ENCODE data around the gene TFCP2L1.

GRCh38 chr2:121309323-121309722 lies 24.3 kb upstream of the TFCP2L1 start:
- TF ChIP-seq CTCF (IDR thresholded peaks at IDR 0.05) (no peak), POLR2A (IDR thresholded peaks at IDR 0.05) (no peak), EP300 (IDR thresholded peaks at IDR 0.05) (no peak)
